NOMO-1 (cell line): Measurements from ENCODE around the gene PPFIA3.
"Not testable (repeated sequence)": the region's sequence is repeated elsewhere in the genome, so short reads cannot be mapped to it uniquely, and the experiment has no call there.

Source experiments
- DNase-seq, 2 experiments: peaks; one replicate each; lab custom pipeline; 2025; ENCODE audit not compliant: unreplicated experiment in 2 of 2; lab: John Stamatoyannopoulos, UW

PPFIA3 gene

GRCh38 chr19:49119411-49120324, at the start of gene PPFIA3:
Gene PPFIA3 (plus strand): TSS chr19:49119544. CDS start chr19:49127874, 8,330 bp downstream.
- DNase-seq, result peak; percentile 3 to 10

- DNase-seq, result no peak
These were observed 48.9 kb upstream of the PPFIA3 start for GRCh38 chr19:49070416-49070815.

GRCh38 chr19:49071860-49072547, 47.3 kb upstream of the PPFIA3 start:
- no peak for DNase-seq

- peak; percentile 15 to 30 for DNase-seq
These were observed 45.6 kb upstream of the PPFIA3 start for GRCh38 chr19:49073514-49074378.

GRCh38 chr19:49074869-49075268, 44.5 kb upstream of the PPFIA3 start:
- DNase-seq, result not testable (repeated sequence)

- DNase-seq, result no peak
These were observed 39.0 kb upstream of the PPFIA3 start for GRCh38 chr19:49080392-49080791.

- no peak for DNase-seq
These were observed 38.1 kb upstream of the PPFIA3 start for GRCh38 chr19:49081273-49081672.

GRCh38 chr19:49084206-49085019, 34.9 kb upstream of the PPFIA3 start:
- DNase-seq, result no peak

GRCh38 chr19:49085020-49085867, 34.1 kb upstream of the PPFIA3 start, which contains the start of gene SNRNP70:
Gene SNRNP70 (plus strand): TSS chr19:49085451. CDS start chr19:49086415, 964 bp downstream.
- peak; percentile 98 to 99 for DNase-seq

- no peak for DNase-seq
These were observed 33.5 kb upstream of the PPFIA3 start for GRCh38 chr19:49085868-49086232.

GRCh38 chr19:49086296-49086695, 33.0 kb upstream of the PPFIA3 start:
- no peak for DNase-seq

GRCh38 chr19:49091391-49092038, 27.8 kb upstream of the PPFIA3 start:
- DNase-seq, result no peak

- no peak for DNase-seq
These were observed 26.7 kb upstream of the PPFIA3 start for GRCh38 chr19:49092686-49093085.

GRCh38 chr19:49094505-49095482, 24.6 kb upstream of the PPFIA3 start:
- no peak for DNase-seq

GRCh38 chr19:49097453-49098288, 21.7 kb upstream of the PPFIA3 start:
- DNase-seq, result peak; percentile 56 to 66

- no peak for DNase-seq
These were observed 20.5 kb upstream of the PPFIA3 start for GRCh38 chr19:49098795-49099194.

GRCh38 chr19:49101160-49101559, 18.2 kb upstream of the PPFIA3 start:
- no peak for DNase-seq
